ENCODE results near the gene ATP2A1.

DNA sequence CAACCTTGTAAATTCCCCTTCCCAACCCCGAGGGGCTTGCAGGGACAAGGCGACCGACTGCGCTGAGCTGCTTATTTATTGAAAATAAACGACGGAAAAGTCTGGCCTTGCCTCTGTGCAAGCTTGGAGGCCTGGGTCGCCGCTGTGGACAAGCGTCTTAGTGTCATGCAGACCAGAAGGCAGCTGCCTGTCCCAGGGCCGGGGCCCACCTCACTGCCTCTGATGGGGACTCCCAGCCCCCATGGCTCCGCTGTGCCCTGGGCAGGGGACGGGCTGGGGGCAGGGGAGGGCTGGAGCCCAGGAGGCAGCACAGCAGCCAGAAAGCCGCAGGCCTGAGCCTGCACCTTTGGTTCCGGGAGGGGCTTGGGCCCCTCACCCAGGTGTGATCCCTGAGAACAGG is 26.1 kb downstream of the ATP2A1 start:
- TF ChIP-seq EZH2 (IDR thresholded peaks at IDR 0.05), result no peak
- TF ChIP-seq, protein P1, sequence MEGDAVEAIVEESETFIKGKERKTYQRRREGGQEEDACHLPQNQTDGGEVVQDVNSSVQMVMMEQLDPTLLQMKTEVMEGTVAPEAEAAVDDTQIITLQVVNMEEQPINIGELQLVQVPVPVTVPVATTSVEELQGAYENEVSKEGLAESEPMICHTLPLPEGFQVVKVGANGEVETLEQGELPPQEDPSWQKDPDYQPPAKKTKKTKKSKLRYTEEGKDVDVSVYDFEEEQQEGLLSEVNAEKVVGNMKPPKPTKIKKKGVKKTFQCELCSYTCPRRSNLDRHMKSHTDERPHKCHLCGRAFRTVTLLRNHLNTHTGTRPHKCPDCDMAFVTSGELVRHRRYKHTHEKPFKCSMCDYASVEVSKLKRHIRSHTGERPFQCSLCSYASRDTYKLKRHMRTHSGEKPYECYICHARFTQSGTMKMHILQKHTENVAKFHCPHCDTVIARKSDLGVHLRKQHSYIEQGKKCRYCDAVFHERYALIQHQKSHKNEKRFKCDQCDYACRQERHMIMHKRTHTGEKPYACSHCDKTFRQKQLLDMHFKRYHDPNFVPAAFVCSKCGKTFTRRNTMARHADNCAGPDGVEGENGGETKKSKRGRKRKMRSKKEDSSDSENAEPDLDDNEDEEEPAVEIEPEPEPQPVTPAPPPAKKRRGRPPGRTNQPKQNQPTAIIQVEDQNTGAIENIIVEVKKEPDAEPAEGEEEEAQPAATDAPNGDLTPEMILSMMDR (IDR thresholded peaks at IDR 0.05), result no peak

Data from neural progenitor cell (in vitro differentiated cells).